SK-N-SH treated with all-trans-retinoic acid at 6 μM for 48 hours (cell line): Measurements from ENCODE around the gene BTBD3.

Source experiments
- ATAC-seq: fragments of 200-7000 bp; cut with Tn5 transposase; 3 replicates; pipeline ENCODE4 v1.9.1; 2020; ENCODE audit warnings: mild to moderate bottlenecking, moderate library complexity
- ARNTL ChIP-seq: fragments of 450-650 bp; formaldehyde crosslinking; IDR thresholded peaks from 2 replicates; pipeline ENCODE4 v1.5.0; 2020; ENCODE audit warnings: low read depth, mild to moderate bottlenecking, moderate library complexity, borderline replicate concordance
- BACH2 ChIP-seq: fragments of 250-450 bp; sonication (Bioruptor Pico); IDR thresholded peaks from 2 replicates; pipeline ENCODE4 v1.9.0; 2021; ENCODE audit warnings: mild to moderate bottlenecking, borderline replicate concordance
- CREB5 ChIP-seq: fragments of 250-450 bp; sonication (Bioruptor Pico); IDR thresholded peaks from 2 replicates; pipeline ENCODE4 v1.5.1; 2020; ENCODE audit warnings: low read depth, mild to moderate bottlenecking, moderate library complexity
- CSDC2 ChIP-seq: fragments of 250-450 bp; sonication (Bioruptor Pico); IDR thresholded peaks from 2 replicates; pipeline ENCODE4 v1.5.0; 2020; ENCODE audit warnings: mild to moderate bottlenecking, moderate library complexity
- CSRNP3 ChIP-seq: fragments of 250-450 bp; sonication (Bioruptor Pico); IDR thresholded peaks from 2 replicates; pipeline ENCODE4 v1.5.1; 2021; ENCODE audit warnings: mild to moderate bottlenecking, moderate library complexity
- ESRRG ChIP-seq: fragments of 250-450 bp; sonication (Bioruptor Pico); IDR thresholded peaks from 2 replicates; pipeline ENCODE4 v1.6.1; 2021; ENCODE audit warnings: mild to moderate bottlenecking
- GLIS3 ChIP-seq: fragments of 250-450 bp; sonication (Bioruptor Pico); IDR thresholded peaks from 2 replicates; pipeline ENCODE4 v1.5.0; 2020; ENCODE audit warnings: mild to moderate bottlenecking, moderate library complexity
- ISL1 ChIP-seq: fragments of 250-450 bp; sonication (Bioruptor Pico); IDR thresholded peaks from 2 replicates; pipeline ENCODE4 v2.1.2; 2022; ENCODE audit warnings: mild to moderate bottlenecking, moderate library complexity
- OSR1 ChIP-seq: fragments of 250-450 bp; sonication (Bioruptor Pico); IDR thresholded peaks from 2 replicates; pipeline ENCODE4 v1.8.0; 2022; ENCODE audit warnings: moderate library complexity, mild to moderate bottlenecking, inconsistent platforms
- PATZ1 ChIP-seq: fragments of 250-450 bp; sonication (Bioruptor Pico); IDR thresholded peaks from 2 replicates; pipeline ENCODE4 v1.8.0; 2020; ENCODE audit warnings: mild to moderate bottlenecking, moderate library complexity, borderline replicate concordance
- POU6F1 ChIP-seq: fragments of 250-450 bp; sonication (Bioruptor Pico); IDR thresholded peaks from 2 replicates; pipeline ENCODE4 v1.8.0; 2021; ENCODE audit warnings: low read depth, mild to moderate bottlenecking, moderate library complexity, borderline replicate concordance
- PPARA ChIP-seq: fragments of 250-450 bp; sonication (Bioruptor Pico); IDR thresholded peaks from 2 replicates; pipeline ENCODE4 v1.5.0; 2020; ENCODE audit warnings: mild to moderate bottlenecking, borderline replicate concordance
- RARB ChIP-seq: fragments of 250-450 bp; sonication (Bioruptor Pico); IDR thresholded peaks from 2 replicates; pipeline ENCODE4 v1.8.0; 2021; ENCODE audit warnings: mild to moderate bottlenecking, moderate library complexity
- TCF4 ChIP-seq: fragments of 250-450 bp; sonication (Bioruptor Pico); IDR thresholded peaks from 2 replicates; pipeline ENCODE4 v1.8.0; 2021; ENCODE audit warnings: mild to moderate bottlenecking, moderate library complexity, borderline replicate concordance
- TOX ChIP-seq: fragments of 250-450 bp; sonication (Bioruptor Pico); IDR thresholded peaks from 2 replicates; pipeline ENCODE4 v1.8.0; 2021; ENCODE audit warnings: mild to moderate bottlenecking, moderate library complexity, borderline replicate concordance
- ZC3H10 ChIP-seq: fragments of 250-450 bp; sonication (Bioruptor Pico); IDR thresholded peaks from 2 replicates; pipeline ENCODE4 v1.5.1; 2021; ENCODE audit warnings: mild to moderate bottlenecking, moderate library complexity
- ZFP3 ChIP-seq: fragments of 250-450 bp; sonication (Bioruptor Pico); IDR thresholded peaks from 2 replicates; pipeline ENCODE4 v1.5.0; 2020; ENCODE audit warnings: mild to moderate bottlenecking, moderate library complexity
- ZFP30 ChIP-seq: fragments of 450-650 bp; formaldehyde crosslinking; IDR thresholded peaks from 2 replicates; pipeline ENCODE4 v1.5.0; 2022; ENCODE audit warnings: mild to moderate bottlenecking, moderate library complexity
- ZNF565 ChIP-seq: fragments of 450-650 bp; formaldehyde crosslinking; conservative IDR thresholded peaks from 2 replicates; pipeline ENCODE4 v1.5.0; 2020; ENCODE audit warnings: low read depth, mild to moderate bottlenecking, moderate library complexity
- ZNF70 ChIP-seq: fragments of 450-650 bp; formaldehyde crosslinking; IDR thresholded peaks from 2 replicates; pipeline ENCODE4 v1.5.0; 2020; ENCODE audit warnings: mild to moderate bottlenecking, moderate library complexity
- ZNF8 ChIP-seq: fragments of 450-650 bp; formaldehyde crosslinking; IDR thresholded peaks from 2 replicates; pipeline ENCODE4 v1.5.0; 2020; ENCODE audit warnings: mild to moderate bottlenecking, moderate library complexity

The BTBD3 gene

GRCh38 chr20:11948806-11949205 is 31.1 kb downstream of the BTBD3 start:
- TF ChIP-seq ZFP30 (no peak), PPARA (CRISPR knock-in tag) (no peak), CSRNP3 (CRISPR knock-in tag) (no peak), BACH2 (no peak), POU6F1 (CRISPR knock-in tag) (no peak), ZFP3 (CRISPR knock-in tag) (no peak), ZNF70 (CRISPR knock-in tag) (no peak), TOX (CRISPR knock-in tag) (no peak), ZNF8 (CRISPR knock-in tag) (no peak), ISL1 (CRISPR knock-in tag) (no peak), CREB5 (CRISPR knock-in tag) (no peak), ZC3H10 (no peak), PATZ1 (no peak), CSDC2 (no peak), GLIS3 (CRISPR knock-in tag) (no peak), TCF4 (CRISPR knock-in tag) (no peak), ARNTL (CRISPR knock-in tag) (no peak), ZNF565 (CRISPR knock-in tag) (no peak), ESRRG (no peak)
- TF ChIP-seq, all 23 proteins: peak for 0

GRCh38 chr20:11949711-11950110 is 32.0 kb downstream of the BTBD3 start:
- TF ChIP-seq POU6F1 (CRISPR knock-in tag) (no peak), ISL1 (CRISPR knock-in tag) (no peak), RARB (no peak), CREB5 (CRISPR knock-in tag) (no peak), OSR1 (no peak), ARNTL (CRISPR knock-in tag) (no peak), TCF4 (CRISPR knock-in tag) (no peak), PATZ1 (no peak), GLIS3 (CRISPR knock-in tag) (no peak)
- ATAC-seq: no peak

More at GRCh38 chr20:11948806-11949205, 31.1 kb downstream of the BTBD3 start:
- no peak for ATAC-seq
